ENCODE results near the gene BRSK2. TPM values are rescaled to one million over a fixed set of nuclear protein-coding genes. Genes with fewer than 3 reads are reported as not detected.

BRSK2 gene
- total and polyA plus RNA-seq, 2 of the 4 experiments (the other 2 are of a cell fraction) = 0.18 to 0.62 TPM

DNA sequence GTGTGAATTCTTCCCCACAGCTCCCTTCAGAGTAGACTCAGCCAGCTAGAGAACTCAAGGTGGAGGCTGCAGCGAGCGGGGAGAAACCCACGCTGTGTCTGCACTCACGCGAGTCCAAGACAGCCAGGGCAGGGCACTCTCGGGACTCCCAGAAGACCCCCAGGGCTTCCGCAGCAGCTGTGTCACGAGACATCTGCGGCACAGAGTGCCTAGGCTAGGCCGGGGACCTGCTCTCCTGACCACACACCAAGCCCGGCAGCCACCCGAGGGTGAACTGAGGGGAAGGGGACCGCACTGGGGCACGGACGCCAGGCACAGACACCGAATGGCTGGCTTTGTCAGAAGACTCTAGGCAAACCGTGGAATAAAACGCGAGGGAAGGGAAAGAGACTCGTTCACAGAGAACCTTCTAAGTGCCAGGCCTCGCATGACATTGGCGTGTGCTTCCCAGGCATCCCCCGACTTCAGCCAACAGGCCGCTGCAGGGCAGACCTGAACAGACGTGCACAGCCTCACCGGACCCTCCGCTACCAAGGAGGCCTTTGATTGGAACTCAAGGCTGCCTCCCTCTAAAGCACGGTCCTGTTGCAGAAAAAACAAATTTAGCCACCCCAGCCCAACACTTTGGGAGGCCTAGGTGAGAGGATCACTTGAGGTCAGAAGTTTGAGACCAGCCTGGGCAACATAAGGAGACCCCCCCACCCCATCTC is 115.0 kb downstream of the BRSK2 start:
- in situ Hi-C loops (cut with MboI; ENCODE audit: low sequenced_read_pairs) = loop anchor here (25.0 kb wide), 1 partner anchor 292 kb away; the partner anchor contains the start of gene MUC5B
- H4K20me1 ChIP-seq (ENCODE audit: insufficient read depth, low read length) = peaks cover 88% of the 10 kb centered on the region
- no TSS peak for BruUV-seq (replicated peaks)

More for the DNA sequence above, 115.0 kb downstream of the BRSK2 start:
- H3K18ac ChIP-seq (ENCODE audit: low read depth, low read length) = no peak overlapping the region
- no peak overlapping the region for H2BK120ac ChIP-seq (ENCODE audit: low read depth, low read length)
- ATAC-seq (ENCODE audit: low read depth) = no peak
- H3K27ac ChIP-seq (ENCODE audit: insufficient read depth, low read length) = no peak overlapping the region
- no peak overlapping the region for H3K4me2 ChIP-seq (ENCODE audit: low read depth, low read length)
- H3K9me1 ChIP-seq (ENCODE audit: insufficient read depth, low read length) = 0 out of 2 replicates have a peak, but pooled peaks cover 2% of the 10 kb centered on the region
- no peak overlapping the region for H3K56ac ChIP-seq (ENCODE audit: extremely low read depth, insufficient read depth, low read length)
- peaks cover 14 to 73% of the 10 kb centered on the region in 2 experiments for H3K79me1 ChIP-seq (ENCODE audit: low read depth in 1 of 2, low read length in 2 of 2)
- no peak overlapping the region for H2AK5ac ChIP-seq (ENCODE audit: low read depth, low read length)
- no peak overlapping the region for H4K5ac ChIP-seq (ENCODE audit: low read depth, low read length)
- ChIA-PET POLR2A (ENCODE audit: unreplicated experiment) (no interaction called here), CTCF (no interaction called here)
- H2BK5ac ChIP-seq (ENCODE audit: low read depth, low read length, poor library complexity, severe bottlenecking) = no peak overlapping the region
- WGBS, 2 experiments (ENCODE audit: extremely low coverage in 2 of 2, insufficient read length in 1 of 2) = 91% methylated on average over 8 of the region's 28 CpGs; no CpG with 5 or more reads in 1 of the 2 experiments
- no peak overlapping the region for H4K91ac ChIP-seq (ENCODE audit: insufficient read depth, low read depth, low read length)
- no peak overlapping the region for H2BK20ac ChIP-seq (ENCODE audit: low read depth, low read length)
- no peak overlapping the region for H2BK15ac ChIP-seq (ENCODE audit: low read depth, low read length)
- H3K9me3 ChIP-seq (ENCODE audit: control insufficient read depth, insufficient read depth, low read length) = no peaks in the 10 kb centered on the region
- no peak for DNase-seq
- H3K27me3 ChIP-seq (ENCODE audit: control insufficient read depth, insufficient read depth, low read length) = no peaks in the 10 kb centered on the region
- H3K14ac ChIP-seq (replicated peaks; ENCODE audit: low read depth, low read length) = no peak overlapping the region
- H3K36me3 ChIP-seq (ENCODE audit: control insufficient read depth, insufficient read depth, low read length) = peaks cover 4% of the 10 kb centered on the region; the same call in 1 of the 2 replicates
- no peak overlapping the region for H2AFZ ChIP-seq (replicated peaks; ENCODE audit: low read length, poor library complexity)
- TF ChIP-seq CHD1 (IDR thresholded peaks at IDR 0.05; ENCODE audit: low read depth, low read length) = no peak
- no peak overlapping the region for H3K4ac ChIP-seq (ENCODE audit: low read depth, low read length)
- H2AK9ac ChIP-seq (replicated peaks; ENCODE audit: low read depth, low read length, poor library complexity) = no peak overlapping the region
- H4K8ac ChIP-seq (ENCODE audit: low read depth in 2 of 2, low read length in 2 of 2) = no peak overlapping the region
- no peak overlapping the region for H3K23ac ChIP-seq (ENCODE audit: low read depth, low read length)
- intact Hi-C loops (cut with micrococcal nuclease) (no loop called here), dilution Hi-C loops (cut with HindIII; ENCODE audit: low sequenced_read_pairs, unreplicated experiment) (no loop called here)
- H3K9ac ChIP-seq (ENCODE audit: low read depth, low read length) = no peak overlapping the region
- H3K4me3 ChIP-seq (ENCODE audit: insufficient read depth, low read depth, low read length) = no peak overlapping the region
- no peaks in the 10 kb centered on the region; the same call in 1 of the 2 replicates for H3K4me1 ChIP-seq (ENCODE audit: control insufficient read depth, insufficient read depth, low read length)

All from IMR-90 (cell line).